Caco-2 (cell line): ENCODE data around the gene PDSS2. TPM values are rescaled to one million over a fixed set of nuclear protein-coding genes. Genes with fewer than 3 reads are reported as not detected.

Experiments used
- BruUV-seq: library from RNA; stranded (reverse); fragments of 400-500 nt; replicated peaks from 2 replicates; lab custom pipeline; 2021; lab: Mats Ljungman, UMichigan
- CTCF ChIA-PET: fragments of 300-600 bp; sonication (Branson Sonifier 250); formaldehyde crosslinking; loops from one replicate; lab custom pipeline; 2022; ENCODE audit warnings: antibody characterized with exemption; lab: Charles Lee
- POLR2A ChIA-PET: fragments of 300-600 bp; sonication (Branson Sonifier 250); formaldehyde crosslinking; loops from one replicate; lab custom pipeline; 2022; ENCODE audit warnings: antibody characterized with exemption; lab: Charles Lee
- DNase-seq, 2 experiments: peaks; one replicate each; pipeline versions ENCODE4 v3.0.0 to v3.0.0-alpha.2; 2020 to 2022
- H3K27me3 ChIP-seq: replicated peaks from 2 replicates; pipeline ENCODE4 v1.6.0; 2011; ENCODE audit warnings: low read length; ENCODE audit not compliant: control insufficient read depth, insufficient read depth
- H3K36me3 ChIP-seq: 2 replicates; pipeline ENCODE4 v1.5.1; 2011; ENCODE audit warnings: low read length; ENCODE audit not compliant: control insufficient read depth, insufficient read depth
- H3K4me1 ChIP-seq: fragments of 250-450 bp; sonication (Bioruptor Pico); 2 replicates; pipeline ENCODE4 v1.5.1; 2020; ENCODE audit warnings: mild to moderate bottlenecking
- H3K4me3 ChIP-seq: 2 replicates; pipeline ENCODE4 v1.5.1; 2011; ENCODE audit warnings: low read depth, mild to moderate bottlenecking, control low read depth, low read length
- H3K9me3 ChIP-seq: fragments of 250-450 bp; sonication (Bioruptor Pico); 2 replicates; pipeline ENCODE4 v1.5.1; 2020; ENCODE audit warnings: mild to moderate bottlenecking, moderate library complexity
- H3K27ac Mint-ChIP-seq: one replicate; pipeline ENCODE4 v1.8.0; 2022; ENCODE audit warnings: mixed read lengths; ENCODE audit not compliant: unreplicated experiment
- H3K27me3 Mint-ChIP-seq: one replicate; pipeline ENCODE4 v1.8.0; 2022; ENCODE audit warnings: mixed read lengths; ENCODE audit not compliant: insufficient read depth, unreplicated experiment
- H3K36me3 Mint-ChIP-seq: one replicate; pipeline ENCODE4 v1.8.0; 2022; ENCODE audit warnings: mild to moderate bottlenecking, mixed read lengths; ENCODE audit not compliant: insufficient read depth, unreplicated experiment
- H3K4me1 Mint-ChIP-seq: one replicate; pipeline ENCODE4 v1.8.0; 2022; ENCODE audit warnings: low read depth, mixed read lengths; ENCODE audit not compliant: unreplicated experiment
- H3K4me3 Mint-ChIP-seq: one replicate; pipeline ENCODE4 v1.8.0; 2022; ENCODE audit warnings: mild to moderate bottlenecking, moderate library complexity, mixed read lengths; ENCODE audit not compliant: unreplicated experiment
- H3K9me3 Mint-ChIP-seq: one replicate; pipeline ENCODE4 v1.8.0; 2022; ENCODE audit warnings: mixed read lengths; ENCODE audit not compliant: unreplicated experiment
- intact Hi-C: fragments of 100-400 bp; cut with micrococcal nuclease; formaldehyde crosslinking; loops from one replicate; pipeline ENCODE4 v1.10.0; 2022; ENCODE audit not compliant: unreplicated experiment
- total RNA-seq: library from RNA; stranded (reverse); gene quantifications from 2 replicates; pipeline ENCODE4 v1.2.3, GENCODE V29; 2022
- TF ChIP-seq, protein P1 (sequence below), 2 experiments: fragments of 200-600 bp in 1 of 2; IDR thresholded peaks; 1 replicate in 1 of 2; 2 replicates in 1 of 2; pipeline versions ENCODE4 v1.5.1 to v1.8.0; 2011 to 2022; ENCODE audit warnings: antibody characterized with exemption in 1 of 2, control low read depth in 1 of 2, inconsistent platforms in 1 of 2, low read depth in 1 of 2, low read length in 1 of 2, mild to moderate bottlenecking in 1 of 2, moderate library complexity in 1 of 2; ENCODE audit not compliant: insufficient read depth in 1 of 2, severe bottlenecking in 1 of 2, unreplicated experiment in 1 of 2

Gene PDSS2
- total RNA-seq, 1 experiment from 2014 or later, result 10.3 TPM

DNA sequence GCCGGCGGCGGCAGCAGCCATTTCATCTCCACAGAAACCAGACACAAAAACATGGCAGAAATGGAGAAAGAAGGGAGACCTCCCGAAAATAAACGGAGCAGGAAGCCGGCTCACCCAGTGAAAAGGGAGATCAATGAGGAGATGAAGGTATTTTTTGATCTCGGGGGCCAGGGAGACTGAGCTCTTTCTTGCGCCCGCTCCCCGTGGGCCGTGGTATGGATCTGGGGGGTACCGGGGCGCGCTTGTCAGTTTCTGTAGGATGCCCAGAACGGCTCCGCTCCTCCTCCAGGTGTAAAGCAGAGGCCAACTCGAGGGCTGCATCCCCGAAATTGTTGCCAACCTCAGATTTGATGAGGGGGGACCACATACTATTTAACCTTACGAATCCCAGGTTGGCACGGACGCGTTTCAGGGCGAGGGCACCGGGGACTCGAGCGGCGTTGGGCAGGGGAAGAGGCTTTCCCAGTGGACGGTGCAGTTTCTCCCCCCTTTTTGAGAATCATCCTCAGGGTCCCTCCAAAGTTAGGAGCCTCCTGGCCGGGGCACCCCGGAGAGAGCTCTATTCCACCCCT lies 31.3 kb upstream of the PDSS2 start:
- intact Hi-C loops, result no loop called here
- Histone ChIP-seq H3K9me3 (no peaks in the 10 kb centered on the region), H3K4me1 (no peaks in the 10 kb centered on the region; the same call in 1 of the 2 replicates), H3K27me3 (peaks cover 3% of the 10 kb centered on the region), H3K36me3 (no peaks in the 10 kb centered on the region), H3K4me3 (peak overlapping the region; percentile 41)
- H3K4me3 Mint-ChIP-seq, result peak overlapping the region; percentile 80
- ChIA-PET POLR2A (no interaction called here), CTCF (no interaction called here)
- no peaks in the 10 kb centered on the region for H3K9me3 Mint-ChIP-seq
- TF ChIP-seq, protein P1, sequence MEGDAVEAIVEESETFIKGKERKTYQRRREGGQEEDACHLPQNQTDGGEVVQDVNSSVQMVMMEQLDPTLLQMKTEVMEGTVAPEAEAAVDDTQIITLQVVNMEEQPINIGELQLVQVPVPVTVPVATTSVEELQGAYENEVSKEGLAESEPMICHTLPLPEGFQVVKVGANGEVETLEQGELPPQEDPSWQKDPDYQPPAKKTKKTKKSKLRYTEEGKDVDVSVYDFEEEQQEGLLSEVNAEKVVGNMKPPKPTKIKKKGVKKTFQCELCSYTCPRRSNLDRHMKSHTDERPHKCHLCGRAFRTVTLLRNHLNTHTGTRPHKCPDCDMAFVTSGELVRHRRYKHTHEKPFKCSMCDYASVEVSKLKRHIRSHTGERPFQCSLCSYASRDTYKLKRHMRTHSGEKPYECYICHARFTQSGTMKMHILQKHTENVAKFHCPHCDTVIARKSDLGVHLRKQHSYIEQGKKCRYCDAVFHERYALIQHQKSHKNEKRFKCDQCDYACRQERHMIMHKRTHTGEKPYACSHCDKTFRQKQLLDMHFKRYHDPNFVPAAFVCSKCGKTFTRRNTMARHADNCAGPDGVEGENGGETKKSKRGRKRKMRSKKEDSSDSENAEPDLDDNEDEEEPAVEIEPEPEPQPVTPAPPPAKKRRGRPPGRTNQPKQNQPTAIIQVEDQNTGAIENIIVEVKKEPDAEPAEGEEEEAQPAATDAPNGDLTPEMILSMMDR (IDR thresholded peaks at IDR 0.05; ENCODE audit: insufficient read depth in 1 of 2, low read depth in 1 of 2, low read length in 1 of 2, severe bottlenecking in 1 of 2, unreplicated experiment in 1 of 2), result no peak
- H3K36me3 Mint-ChIP-seq, result no peaks in the 10 kb centered on the region
- DNase-seq, result no peak
- H3K27ac Mint-ChIP-seq, result no peak overlapping the region
- H3K27me3 Mint-ChIP-seq, result peaks cover 33% of the 10 kb centered on the region
- peaks cover 7% of the 10 kb centered on the region for H3K4me1 Mint-ChIP-seq
- no TSS peak for BruUV-seq

DNA sequence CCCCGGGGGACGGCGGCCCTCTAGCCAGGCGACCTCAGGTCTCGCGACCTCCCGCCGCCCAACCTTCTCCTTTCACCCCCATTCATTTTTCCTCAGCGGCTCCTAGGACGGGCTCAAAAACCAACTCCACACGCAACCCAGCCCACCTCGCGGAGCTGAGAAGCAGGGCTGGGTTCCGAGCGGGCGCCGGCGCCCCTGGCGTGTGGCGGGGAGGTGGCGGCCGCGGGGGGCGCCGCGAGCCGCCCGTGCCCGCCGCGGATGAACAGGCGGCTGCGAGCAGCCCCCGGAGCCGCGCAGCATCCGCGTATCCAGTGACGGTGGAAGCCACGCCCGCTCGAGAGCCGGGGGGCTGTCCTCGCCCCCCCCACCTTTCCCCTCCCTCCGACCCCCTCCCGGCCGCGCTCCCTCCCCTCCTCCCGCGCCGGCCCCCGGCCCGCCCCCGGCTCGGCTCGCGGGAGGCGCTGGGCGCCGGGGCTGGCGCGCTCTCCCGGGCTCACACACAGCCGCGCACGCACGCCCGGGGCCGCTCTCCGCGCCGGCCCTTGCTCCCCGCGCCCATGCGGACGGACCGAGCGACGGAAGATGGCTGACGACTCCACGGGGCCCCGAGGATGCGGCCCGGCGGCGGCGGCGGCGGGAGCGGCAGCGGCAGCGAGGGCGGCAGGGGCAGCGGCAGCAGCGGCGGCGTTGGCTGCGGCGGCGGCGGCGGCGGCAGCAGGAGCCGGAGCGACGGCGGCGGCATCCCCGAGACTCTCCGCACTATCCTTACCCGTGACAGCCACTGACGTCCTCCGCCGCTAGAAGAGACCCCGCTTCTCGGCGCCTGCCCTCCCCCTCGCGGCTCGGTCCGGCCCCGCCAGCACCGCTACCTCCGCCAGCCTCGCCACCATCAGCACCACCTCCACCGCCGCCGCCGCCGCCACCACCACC lies 30.5 kb upstream of the PDSS2 start, which contains the start of gene SOBP:
Gene SOBP (plus strand): TSS at position 482 of the 930 bp plus-strand sequence. CDS start 500 bp downstream, outside the sequence.
- TF ChIP-seq, protein P1 (IDR thresholded peaks at IDR 0.05; ENCODE audit: insufficient read depth in 1 of 2, low read depth in 1 of 2, low read length in 1 of 2, severe bottlenecking in 1 of 2, unreplicated experiment in 1 of 2), result no peak
- no peaks in the 10 kb centered on the region; the same call in 1 of the 2 replicates for H3K4me1 ChIP-seq
- H3K27me3 Mint-ChIP-seq, result peaks cover 29% of the 10 kb centered on the region
- peak in 1 of 2 experiments; percentile 30 for DNase-seq
- CTCF ChIA-PET, result no interaction called here
- peak within 1 kb of the TSS; percentile 80 for H3K4me3 Mint-ChIP-seq
- peak within 1 kb of the TSS; percentile 41 for H3K4me3 ChIP-seq
- H3K27me3 ChIP-seq, result peaks cover 3% of the 10 kb centered on the region
- no peaks in the 10 kb centered on the region for H3K9me3 Mint-ChIP-seq
- intact Hi-C loops, result no loop called here
- no peaks in the 10 kb centered on the region for H3K9me3 ChIP-seq
- H3K4me1 Mint-ChIP-seq, result peaks cover 7% of the 10 kb centered on the region
- POLR2A ChIA-PET, result interaction anchor here (1.7 kb wide), 1 partner anchor 30 kb away, joined by 5 read pairs; the partner anchor contains the start of gene PDSS2
- no peaks in the 10 kb centered on the region for H3K36me3 Mint-ChIP-seq
- H3K36me3 ChIP-seq, result no peaks in the 10 kb centered on the region
- H3K27ac Mint-ChIP-seq, result no peak within 1 kb of the TSS
- BruUV-seq, result no TSS peak
